Measurements from ENCODE around the gene MSX1. TPM values are rescaled to one million over a fixed set of nuclear protein-coding genes. Genes with fewer than 3 reads are reported as not detected.
A peak's percentile ranks its signal among the peaks of the same experiment; 100 is the strongest.

The MSX1 gene
- total RNA-seq, 2 experiments from 2014 or later: 0.16 to 2.1 TPM

GRCh38 chr4:4887426-4887825 lies 28.0 kb downstream of the MSX1 start:
- H3K4me2 ChIP-seq (ENCODE audit: low read length): no peak overlapping the region
- no peak overlapping the region for H2AFZ ChIP-seq (ENCODE audit: low read length)
- ChIA-PET POLR2A (no interaction called here), CTCF (ENCODE audit: unreplicated experiment) (no interaction called here)
- no peaks in the 10 kb centered on the region for H3K9me2 ChIP-seq (ENCODE audit: insufficient read depth, low read length)
- no peak overlapping the region for H3K27ac ChIP-seq (ENCODE audit: low read depth, low read length, poor library complexity, severe bottlenecking)
- no peak for DNase-seq (ENCODE audit: low spot score)
- no peaks in the 10 kb centered on the region for H3K4me1 ChIP-seq (ENCODE audit: insufficient read depth, low read length, poor library complexity, severe bottlenecking)
- TF ChIP-seq EZH2phosphoT487 (IDR thresholded peaks at IDR 0.05; ENCODE audit: borderline replicate concordance, low read depth, low read length) (no peak), CTCF (conservative IDR thresholded peaks at IDR 0.05; ENCODE audit: low read length) (no peak)
- H3K4me3 ChIP-seq (ENCODE audit: low read depth, low read length, poor library complexity, severe bottlenecking): no peak overlapping the region
- intact Hi-C loops (cut with micrococcal nuclease; ENCODE audit: unreplicated experiment): no loop called here
- no peaks in the 10 kb centered on the region for H3K79me2 ChIP-seq (ENCODE audit: insufficient read depth, low read depth, low read length)
- no peaks in the 10 kb centered on the region for H3K36me3 ChIP-seq (ENCODE audit: insufficient read depth, low read length)
- H4K20me1 ChIP-seq (ENCODE audit: insufficient read depth, low read length): no peaks in the 10 kb centered on the region
- H3K9me3 ChIP-seq (ENCODE audit: low read length): no peaks in the 10 kb centered on the region
- BruUV-seq (replicated peaks): no TSS peak

- intact Hi-C loops (cut with micrococcal nuclease; ENCODE audit: unreplicated experiment): no loop called here
- CTCF ChIA-PET (ENCODE audit: unreplicated experiment): no interaction called here
- DNase-seq (ENCODE audit: low spot score): peak; percentile 14
- H3K9me2 ChIP-seq (ENCODE audit: insufficient read depth, low read length): no peaks in the 10 kb centered on the region
- H3K4me3 ChIP-seq (ENCODE audit: low read depth, low read length, poor library complexity, severe bottlenecking): no peak overlapping the region
- H3K9me3 ChIP-seq (ENCODE audit: low read length): no peaks in the 10 kb centered on the region
- H3K27ac ChIP-seq (ENCODE audit: low read depth, low read length, poor library complexity, severe bottlenecking): no peak overlapping the region
- no peaks in the 10 kb centered on the region for H4K20me1 ChIP-seq (ENCODE audit: insufficient read depth, low read length)
- H2AFZ ChIP-seq (ENCODE audit: low read length): no peak overlapping the region
- no peaks in the 10 kb centered on the region for H3K79me2 ChIP-seq (ENCODE audit: insufficient read depth, low read depth, low read length)
- POLR2A ChIA-PET: no interaction called here
- TF ChIP-seq EZH2phosphoT487 (IDR thresholded peaks at IDR 0.05; ENCODE audit: borderline replicate concordance, low read depth, low read length): no peak
- peak; percentile 50 for TF ChIP-seq CTCF (conservative IDR thresholded peaks at IDR 0.05; ENCODE audit: low read length)
- no TSS peak for BruUV-seq (replicated peaks)
- no peaks in the 10 kb centered on the region for H3K36me3 ChIP-seq (ENCODE audit: insufficient read depth, low read length)
- no peak overlapping the region for H3K4me2 ChIP-seq (ENCODE audit: low read length)
- H3K4me1 ChIP-seq (ENCODE audit: insufficient read depth, low read length, poor library complexity, severe bottlenecking): no peaks in the 10 kb centered on the region
Measured at GRCh38 chr4:4888695-4889094, 29.2 kb downstream of the MSX1 start.

GRCh38 chr4:4889781-4890180 lies 30.3 kb downstream of the MSX1 start:
- Histone ChIP-seq H3K9me2 (ENCODE audit: insufficient read depth, low read length) (no peaks in the 10 kb centered on the region), H3K9me3 (ENCODE audit: low read length) (no peaks in the 10 kb centered on the region), H3K36me3 (ENCODE audit: insufficient read depth, low read length) (no peaks in the 10 kb centered on the region), H3K27ac (ENCODE audit: low read depth, low read length, poor library complexity, severe bottlenecking) (no peak overlapping the region), H2AFZ (ENCODE audit: low read length) (no peak overlapping the region), H3K4me3 (ENCODE audit: low read depth, low read length, poor library complexity, severe bottlenecking) (no peak overlapping the region), H3K79me2 (ENCODE audit: insufficient read depth, low read depth, low read length) (no peaks in the 10 kb centered on the region), H4K20me1 (ENCODE audit: insufficient read depth, low read length) (no peaks in the 10 kb centered on the region), H3K4me2 (ENCODE audit: low read length) (no peak overlapping the region), H3K4me1 (ENCODE audit: insufficient read depth, low read length, poor library complexity, severe bottlenecking) (no peaks in the 10 kb centered on the region)
- ChIA-PET POLR2A (no interaction called here), CTCF (ENCODE audit: unreplicated experiment) (interaction anchor here (0.7 kb wide), 1 partner anchor 196 kb away, joined by 3 read pairs; no protein-coding TSS in a partner anchor)
- TF ChIP-seq EZH2phosphoT487 (IDR thresholded peaks at IDR 0.05; ENCODE audit: borderline replicate concordance, low read depth, low read length) (no peak), CTCF (conservative IDR thresholded peaks at IDR 0.05; ENCODE audit: low read length) (no peak)
- no peak for DNase-seq (ENCODE audit: low spot score)
- BruUV-seq (replicated peaks): no TSS peak
- intact Hi-C loops (cut with micrococcal nuclease; ENCODE audit: unreplicated experiment): no loop called here
